Cardiac muscle cell (in vitro differentiated cells and primary cell): ENCODE results near the gene FPR2. TPM values are rescaled to one million over a fixed set of nuclear protein-coding genes. Genes with fewer than 3 reads are reported as not detected.
A peak's percentile ranks its signal among the peaks of the same experiment; 100 is the strongest.

Experiments
- DNase-seq, 2 donors: peaks; one replicate each; pipeline versions ENCODE4 v3.0.0 to v3.0.0-alpha.2; 2010 to 2017; ENCODE audit warnings: low read depth in 1 of 2, low spot score in 1 of 2
- H3K27ac ChIP-seq: fragments of 200-600 bp; sonication (generic); 2 replicates; pipeline ENCODE4 v1.5.1; 2016
- H3K27me3 ChIP-seq: fragments of 200-600 bp; sonication (generic); 2 replicates; pipeline ENCODE4 v1.6.0; 2016; ENCODE audit warnings: control low read depth
- H3K36me3 ChIP-seq: fragments of 200-600 bp; sonication (generic); 2 replicates; pipeline ENCODE4 v1.5.1; 2016; ENCODE audit warnings: control low read depth
- H3K4me1 ChIP-seq: fragments of 200-600 bp; sonication (generic); 2 replicates; pipeline ENCODE4 v1.8.1; 2017; ENCODE audit warnings: low read depth, mild to moderate bottlenecking, mixed run types
- H3K4me3 ChIP-seq: fragments of 200-600 bp; sonication (generic); 2 replicates; pipeline ENCODE4 v1.5.1; 2016; ENCODE audit warnings: mild to moderate bottlenecking
- H3K9me3 ChIP-seq: fragments of 200-600 bp; sonication (generic); 2 replicates; pipeline ENCODE4 v1.5.1; 2017; ENCODE audit warnings: low read depth, mild to moderate bottlenecking, control low read depth
- polyA plus RNA-seq: library from polyadenylated mRNA; unstranded; fragments of >200 nt; fragmentation: Nextera tagmentation; extraction: Ambion mirVana; gene quantifications from 2 replicates; pipeline ENCODE4 v1.2.1, GENCODE V29; 2016
- total RNA-seq: library from RNA; depleted of rRNA; stranded (reverse); fragments of >200 nt; gene quantifications from 2 replicates; pipeline ENCODE4 v1.2.3, GENCODE V29; 2016
- TF ChIP-seq, protein P1 (sequence below): IDR thresholded peaks from 2 replicates; pipeline ENCODE4 v1.5.1; 2012; ENCODE audit warnings: low read depth, mild to moderate bottlenecking, low read length

Gene FPR2
- total and polyA plus RNA-seq, 2 experiments from 2014 or later = not detected

DNA sequence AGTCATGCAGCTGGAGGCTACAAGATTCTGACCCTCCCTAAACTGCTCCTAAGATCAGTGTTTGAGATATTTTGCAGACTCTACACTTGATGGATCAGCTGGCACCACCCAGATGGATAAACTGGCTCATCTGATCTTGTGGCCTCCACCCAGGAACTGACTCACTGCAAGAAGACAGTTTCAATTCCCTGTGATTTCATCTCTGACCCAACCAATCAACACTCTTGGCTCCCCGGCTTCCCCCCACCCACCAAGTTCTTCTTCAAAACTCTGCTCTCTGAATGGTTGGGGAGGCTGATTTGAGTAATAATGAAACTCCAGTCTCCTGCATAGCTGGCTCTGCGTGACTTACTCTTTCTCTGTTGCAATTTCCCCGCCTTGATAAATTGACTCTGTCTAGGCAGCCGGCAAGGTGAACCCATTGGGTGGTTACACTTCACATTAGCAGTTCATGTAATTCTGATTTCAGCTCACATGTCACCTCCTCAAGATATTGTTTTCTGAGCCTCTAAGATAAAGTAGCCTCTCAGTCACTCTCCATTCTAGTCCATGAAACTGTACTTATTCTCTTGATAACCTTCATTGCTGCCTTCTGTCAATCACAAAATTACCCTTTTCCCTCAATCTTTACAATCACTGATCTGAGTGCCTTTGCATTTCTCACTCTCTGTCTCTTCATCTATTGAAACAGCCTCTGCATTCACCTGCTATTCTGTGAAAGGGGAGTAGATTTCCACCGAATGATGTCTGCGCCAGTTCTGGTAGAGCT, 24.1 kb downstream of the FPR2 start:
- Histone ChIP-seq H3K4me1 (no peaks in the 10 kb centered on the region), H3K36me3 (no peaks in the 10 kb centered on the region), H3K9me3 (no peaks in the 10 kb centered on the region), H3K27me3 (no peaks in the 10 kb centered on the region), H3K4me3 (no peak overlapping the region), H3K27ac (no peak overlapping the region)
- DNase-seq = peak in 1 of 2 donors; percentile 91
- TF ChIP-seq, protein P1, sequence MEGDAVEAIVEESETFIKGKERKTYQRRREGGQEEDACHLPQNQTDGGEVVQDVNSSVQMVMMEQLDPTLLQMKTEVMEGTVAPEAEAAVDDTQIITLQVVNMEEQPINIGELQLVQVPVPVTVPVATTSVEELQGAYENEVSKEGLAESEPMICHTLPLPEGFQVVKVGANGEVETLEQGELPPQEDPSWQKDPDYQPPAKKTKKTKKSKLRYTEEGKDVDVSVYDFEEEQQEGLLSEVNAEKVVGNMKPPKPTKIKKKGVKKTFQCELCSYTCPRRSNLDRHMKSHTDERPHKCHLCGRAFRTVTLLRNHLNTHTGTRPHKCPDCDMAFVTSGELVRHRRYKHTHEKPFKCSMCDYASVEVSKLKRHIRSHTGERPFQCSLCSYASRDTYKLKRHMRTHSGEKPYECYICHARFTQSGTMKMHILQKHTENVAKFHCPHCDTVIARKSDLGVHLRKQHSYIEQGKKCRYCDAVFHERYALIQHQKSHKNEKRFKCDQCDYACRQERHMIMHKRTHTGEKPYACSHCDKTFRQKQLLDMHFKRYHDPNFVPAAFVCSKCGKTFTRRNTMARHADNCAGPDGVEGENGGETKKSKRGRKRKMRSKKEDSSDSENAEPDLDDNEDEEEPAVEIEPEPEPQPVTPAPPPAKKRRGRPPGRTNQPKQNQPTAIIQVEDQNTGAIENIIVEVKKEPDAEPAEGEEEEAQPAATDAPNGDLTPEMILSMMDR = no peak

DNA sequence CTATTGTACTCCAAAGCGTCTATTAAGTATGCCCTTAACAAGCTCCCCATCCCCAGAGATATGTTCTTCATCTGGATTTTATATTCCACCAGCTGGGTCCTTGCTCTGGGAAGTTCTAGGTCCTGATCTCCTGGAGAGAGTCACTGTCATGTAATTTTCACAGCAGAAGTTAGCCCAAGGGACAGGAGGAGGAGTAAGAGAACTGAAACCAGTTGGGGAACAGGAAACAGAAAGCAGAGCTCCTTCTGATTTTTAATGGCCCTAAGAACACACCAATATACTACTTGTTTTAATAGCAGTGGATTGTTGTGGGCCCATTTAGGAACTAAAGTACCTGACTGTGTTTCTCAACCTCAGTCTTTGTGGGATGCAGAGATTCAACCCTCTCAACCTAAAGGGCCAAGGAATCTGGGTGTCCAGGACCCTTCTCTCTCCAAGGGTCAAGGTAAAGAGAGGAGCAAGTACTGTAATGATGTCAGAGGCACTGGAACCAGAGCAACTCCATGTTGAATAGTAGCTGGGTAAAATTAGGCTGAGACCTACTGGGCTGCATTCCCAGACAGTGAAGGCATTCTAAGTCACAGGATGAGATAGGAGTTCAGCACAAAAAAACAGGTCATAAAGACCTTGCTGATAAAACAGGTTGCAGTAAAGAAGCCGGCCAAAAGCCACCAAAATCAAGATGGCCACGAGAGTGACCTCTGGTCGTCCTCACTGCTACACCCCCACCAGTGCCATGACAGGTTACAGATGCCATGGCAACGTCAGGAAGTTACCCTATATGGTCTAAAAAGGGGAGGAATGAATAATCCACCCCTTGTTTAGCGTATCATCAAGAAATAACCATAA, 25.9 kb downstream of the FPR2 start:
- Histone ChIP-seq H3K36me3 (no peaks in the 10 kb centered on the region), H3K27ac (no peak overlapping the region), H3K9me3 (no peaks in the 10 kb centered on the region), H3K4me1 (no peaks in the 10 kb centered on the region), H3K4me3 (no peak overlapping the region), H3K27me3 (no peaks in the 10 kb centered on the region)
- DNase-seq = no peak
- TF ChIP-seq, protein P1 = no peak

DNA sequence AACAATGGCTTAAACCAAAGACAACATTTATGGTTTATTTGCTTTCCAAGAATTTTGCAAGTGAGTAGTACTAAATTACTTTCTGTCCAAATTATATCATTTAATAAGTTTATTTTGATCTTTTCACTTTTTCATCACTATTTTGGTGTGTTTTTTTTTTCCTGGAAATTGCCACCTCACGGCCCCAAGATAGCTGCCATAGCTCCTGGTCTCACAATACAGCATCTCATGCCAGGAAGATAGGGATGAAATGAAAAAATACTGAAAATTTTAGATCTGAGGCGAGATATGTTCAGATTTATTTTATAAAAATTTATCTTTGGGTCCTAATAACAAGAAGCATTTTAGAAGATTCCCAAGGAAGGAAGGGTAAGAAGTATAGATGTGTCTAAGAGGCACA, 27.0 kb downstream of the FPR2 start:
- no peaks in the 10 kb centered on the region for H3K9me3 ChIP-seq

DNA sequence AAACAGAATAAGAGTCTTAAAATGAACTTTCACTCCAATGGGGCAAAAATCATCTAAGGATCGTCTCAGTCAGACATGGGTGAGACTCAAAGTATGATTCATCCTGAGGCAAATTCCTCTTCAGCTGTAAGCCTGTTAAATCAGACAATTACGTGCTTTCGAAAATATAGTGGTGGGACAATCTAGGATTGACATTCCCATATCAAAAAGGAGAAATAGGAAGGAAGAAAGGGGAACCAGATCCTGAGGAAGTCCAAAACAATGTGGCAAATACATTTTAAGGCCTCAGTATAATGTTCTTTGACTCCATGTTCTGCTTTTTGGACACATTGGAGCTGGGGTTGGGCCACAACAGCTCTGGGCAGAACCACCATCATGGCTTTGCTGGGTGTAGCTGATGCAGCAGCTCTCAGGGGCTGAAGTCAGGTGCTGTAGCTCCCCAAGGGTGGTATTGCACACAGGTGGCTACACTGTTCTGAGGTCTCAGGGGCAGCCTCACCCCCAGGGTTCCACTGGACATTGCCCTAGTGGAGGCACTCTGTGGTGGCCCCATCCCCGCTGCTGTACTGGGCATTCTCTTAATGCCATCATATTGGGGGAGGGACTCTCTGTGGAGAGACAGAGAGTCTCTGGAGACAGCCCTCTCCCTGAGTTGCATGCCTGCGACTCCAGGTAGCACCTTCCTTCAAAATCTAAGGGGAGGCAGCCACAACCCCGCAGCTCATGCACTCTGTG, 28.2 kb downstream of the FPR2 start:
- Histone ChIP-seq H3K27me3 (no peaks in the 10 kb centered on the region), H3K4me1 (no peaks in the 10 kb centered on the region), H3K4me3 (no peak overlapping the region), H3K9me3 (no peaks in the 10 kb centered on the region), H3K27ac (no peak overlapping the region), H3K36me3 (no peaks in the 10 kb centered on the region)
- TF ChIP-seq, protein P1 = no peak
- peak in 1 of 2 donors; percentile 53 for DNase-seq

More for the DNA sequence above, 27.0 kb downstream of the FPR2 start:
- Histone ChIP-seq H3K36me3 (no peaks in the 10 kb centered on the region), H3K4me1 (no peaks in the 10 kb centered on the region), H3K27me3 (no peaks in the 10 kb centered on the region), H3K27ac (no peak overlapping the region), H3K4me3 (no peak overlapping the region)
- no peak for DNase-seq
- TF ChIP-seq, protein P1 = no peak

DNA sequence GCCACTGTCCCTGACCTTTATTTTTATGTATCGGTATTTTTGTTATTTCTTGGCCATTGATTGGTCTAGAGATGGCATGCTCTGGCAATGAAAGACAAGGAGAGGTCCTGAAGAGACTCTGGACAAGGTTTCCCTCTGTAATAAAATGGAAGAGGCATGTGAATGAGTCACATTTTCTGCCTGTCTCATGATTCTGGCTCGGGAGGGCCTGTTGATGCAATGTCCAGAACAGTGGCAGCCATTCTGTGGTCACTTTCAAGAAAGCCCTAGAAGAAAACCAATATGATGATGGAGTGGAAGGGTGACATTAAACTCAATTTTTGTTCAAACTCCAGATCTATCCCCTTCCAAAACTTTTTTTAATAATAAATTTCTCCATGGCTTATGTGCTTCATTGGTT, 32.0 kb downstream of the FPR2 start:
- TF ChIP-seq, protein P1 = no peak

More for the DNA sequence above, 32.0 kb downstream of the FPR2 start:
- H3K27me3 ChIP-seq = no peaks in the 10 kb centered on the region
- H3K9me3 ChIP-seq = no peaks in the 10 kb centered on the region
- no peaks in the 10 kb centered on the region for H3K4me1 ChIP-seq
- H3K4me3 ChIP-seq = no peak overlapping the region
- no peak overlapping the region for H3K27ac ChIP-seq
- no peak for DNase-seq
- H3K36me3 ChIP-seq = no peaks in the 10 kb centered on the region
